CD4-positive, alpha-beta T cell treated with Interleukin-17A for 4 hours (primary cell): Measurements from ENCODE around the gene IRF2BPL.
"Not testable (repeated sequence)": the region's sequence is repeated elsewhere in the genome, so short reads cannot be mapped to it uniquely, and the experiment has no call there.

Experiments
- DNase-seq: peaks from one replicate; pipeline ENCODE4 v3.0.0-alpha.2; 2020; ENCODE audit warnings: mixed read lengths

Gene IRF2BPL

DNA sequence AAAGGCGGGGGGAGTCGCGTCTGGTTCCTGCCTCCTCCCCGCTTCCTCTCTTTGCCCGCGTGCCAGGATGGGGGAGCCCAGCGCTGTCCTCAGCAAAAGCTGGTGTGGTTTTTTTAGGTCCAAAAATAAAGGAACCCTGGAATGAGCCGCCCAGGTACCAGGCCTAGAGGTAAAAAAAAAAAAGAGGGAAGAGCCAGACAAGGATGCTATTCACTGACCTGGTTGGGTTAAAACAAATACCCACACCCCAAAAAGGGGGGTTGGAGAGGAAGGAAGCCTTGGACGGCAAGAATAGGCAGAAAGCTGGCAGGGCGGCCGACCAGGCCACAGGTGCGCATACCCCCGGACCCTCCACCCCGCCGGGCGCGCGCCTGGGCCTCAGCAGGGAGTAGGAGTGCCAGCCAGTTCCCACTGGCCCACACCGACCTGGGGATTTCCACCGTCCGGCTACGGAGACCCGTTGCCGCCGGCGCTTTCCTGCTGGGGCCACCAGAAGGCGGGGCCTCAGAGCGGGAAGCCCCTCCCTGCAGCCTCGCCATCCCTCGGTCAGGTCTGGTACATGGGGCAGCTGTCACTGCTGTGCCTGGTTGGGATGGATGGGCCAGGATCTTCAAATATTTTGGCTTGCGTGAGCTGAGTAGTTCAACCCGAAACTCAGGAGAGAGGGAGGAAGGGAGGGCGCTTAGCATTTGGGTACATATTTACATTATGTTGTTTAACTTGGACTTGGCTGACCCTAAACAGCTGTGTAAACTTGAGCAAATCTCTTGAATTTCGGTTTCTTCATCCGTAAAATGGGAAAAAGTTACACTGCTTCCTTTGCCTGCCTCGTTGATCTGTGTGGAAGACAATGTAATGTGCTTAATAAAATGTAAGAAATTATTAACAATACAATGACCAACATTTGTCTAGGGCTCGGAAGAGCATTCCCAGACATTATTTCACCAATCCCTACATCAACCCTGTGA, 5.4 kb upstream of the IRF2BPL start:
- peak; percentile 70 for DNase-seq

DNA sequence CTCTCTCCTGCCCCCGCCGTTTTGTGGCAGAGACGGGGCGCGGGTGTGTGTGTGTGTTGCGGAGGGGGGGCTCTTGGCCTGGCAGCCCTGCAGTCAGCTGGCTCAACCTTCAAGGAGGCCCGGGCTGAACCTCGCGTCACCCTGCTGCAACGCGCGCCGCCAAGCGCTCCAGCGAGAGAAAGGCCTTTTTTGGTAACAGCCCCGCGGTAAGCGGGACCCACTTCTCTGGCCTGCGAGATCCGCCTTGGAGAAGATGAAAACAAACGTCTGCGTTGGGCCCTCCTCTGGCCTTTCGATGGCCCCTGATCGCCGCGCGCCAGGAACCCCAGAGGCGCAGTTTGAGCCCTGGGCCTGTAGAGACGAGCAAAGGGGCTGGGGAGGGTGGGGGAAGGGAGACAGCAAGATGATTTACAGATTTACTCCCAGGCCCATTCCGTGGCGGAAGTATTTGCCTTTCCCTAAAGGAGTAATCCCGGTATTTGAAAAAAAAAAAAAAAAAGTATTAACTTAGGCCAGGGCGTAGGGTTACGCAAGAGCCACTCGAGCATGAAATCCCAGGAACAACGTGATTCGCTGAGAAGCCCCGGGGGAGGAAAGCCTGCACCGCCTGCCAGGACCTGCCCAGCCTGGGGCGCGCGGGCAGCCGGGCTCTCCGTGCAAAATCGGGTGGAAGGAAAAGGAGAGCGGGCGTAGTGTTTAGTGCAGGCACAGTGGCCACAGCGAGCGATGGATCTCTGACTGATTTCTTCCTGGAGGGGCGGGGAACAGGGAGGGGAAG, 4.5 kb upstream of the IRF2BPL start:
- peak; percentile 85 for DNase-seq

DNA sequence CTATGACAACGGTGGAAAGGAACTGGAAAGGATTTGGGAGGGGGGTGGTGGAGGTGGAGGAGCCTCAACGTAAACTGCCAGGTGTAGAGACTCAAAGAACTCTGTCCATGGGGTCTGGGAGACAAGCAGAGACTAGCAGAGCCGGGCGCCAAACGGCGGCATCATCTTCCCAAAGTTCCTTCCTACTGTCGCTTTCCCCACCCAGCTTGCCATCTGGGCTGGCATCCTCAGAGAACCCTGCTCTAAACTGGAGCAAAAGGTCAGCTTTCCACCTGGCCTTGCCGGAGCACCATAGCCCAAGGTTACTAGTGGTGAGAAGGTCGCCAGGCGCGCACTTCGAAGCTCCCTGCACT, 4.0 kb upstream of the IRF2BPL start:
- DNase-seq = no peak

DNA sequence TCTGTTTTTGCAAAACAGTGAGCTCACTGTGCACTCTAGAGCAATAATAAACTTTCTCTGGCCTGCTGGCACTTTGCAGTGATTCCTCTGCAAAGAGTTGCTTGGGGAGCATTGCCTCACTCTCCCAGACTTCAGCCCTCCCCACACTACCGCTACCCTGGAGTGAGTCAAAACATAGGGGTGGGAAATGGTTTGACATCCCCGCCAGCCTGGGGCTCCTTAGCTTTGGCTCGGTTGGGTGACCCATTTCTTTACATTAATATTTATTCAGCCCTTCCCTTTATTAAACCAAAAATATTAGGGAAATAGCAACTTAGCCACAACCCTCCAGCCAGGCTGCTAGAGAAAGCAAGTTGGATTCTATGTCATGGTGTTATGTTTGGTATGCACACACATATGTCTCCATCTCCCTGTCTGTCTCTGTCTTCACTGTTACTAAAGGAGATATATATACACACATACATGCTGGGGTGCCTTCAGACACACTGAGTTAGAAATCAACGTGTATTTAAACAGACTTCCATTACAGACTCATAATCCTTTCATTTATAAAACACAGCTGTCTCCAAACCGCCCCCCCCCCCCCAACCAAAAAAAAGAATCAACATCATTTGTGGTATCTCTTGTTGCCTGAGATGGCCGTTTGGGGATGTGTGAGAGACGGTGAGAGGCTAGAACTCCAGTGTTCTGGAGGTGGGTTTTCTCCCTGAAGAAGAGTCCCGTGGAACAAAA, 3.4 kb upstream of the IRF2BPL start:
- DNase-seq = peak; percentile 40

DNA sequence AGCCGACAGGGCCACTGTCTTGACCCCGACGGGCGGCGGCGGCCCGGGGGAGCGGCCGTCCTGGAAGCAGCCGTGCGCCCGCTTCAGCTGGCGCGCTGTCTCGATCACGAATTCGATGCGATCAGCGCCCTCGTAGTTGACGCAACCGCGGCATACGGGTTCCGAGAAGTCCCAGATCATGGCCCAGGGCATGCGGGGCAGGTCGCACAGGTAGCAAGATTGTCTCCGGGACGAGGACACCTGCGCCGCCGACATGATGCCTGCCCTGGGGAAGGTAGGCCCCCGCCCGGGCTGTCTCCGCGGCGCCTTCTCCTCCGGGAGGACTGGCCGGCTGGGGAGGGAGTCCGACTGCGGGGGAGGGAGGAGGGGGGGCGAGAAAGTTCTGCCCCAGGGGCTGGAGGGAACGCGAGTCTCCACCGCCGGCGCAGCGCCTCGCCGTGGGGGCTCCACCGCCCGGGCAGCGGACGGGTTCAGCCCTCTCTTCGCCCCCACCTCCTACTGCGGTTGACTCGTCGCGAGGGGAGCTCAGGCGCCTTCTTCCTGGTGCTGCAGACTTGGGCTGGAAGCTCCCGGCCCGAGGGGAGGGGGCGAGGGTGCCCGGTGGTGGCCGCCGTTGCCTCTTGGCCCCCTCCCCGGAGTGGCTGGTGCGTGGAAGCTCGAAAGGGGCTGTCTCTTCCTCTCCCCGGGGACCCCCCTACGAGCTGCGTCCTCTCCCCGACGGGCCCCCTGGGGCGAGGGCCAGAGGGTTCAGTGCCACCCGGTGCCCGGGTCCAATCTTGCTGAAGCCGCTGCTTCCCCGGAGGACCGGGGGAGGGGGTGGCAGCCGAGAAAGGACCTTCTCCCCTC, 747 bp downstream of the IRF2BPL start:
- peak; percentile 72 for DNase-seq

DNA sequence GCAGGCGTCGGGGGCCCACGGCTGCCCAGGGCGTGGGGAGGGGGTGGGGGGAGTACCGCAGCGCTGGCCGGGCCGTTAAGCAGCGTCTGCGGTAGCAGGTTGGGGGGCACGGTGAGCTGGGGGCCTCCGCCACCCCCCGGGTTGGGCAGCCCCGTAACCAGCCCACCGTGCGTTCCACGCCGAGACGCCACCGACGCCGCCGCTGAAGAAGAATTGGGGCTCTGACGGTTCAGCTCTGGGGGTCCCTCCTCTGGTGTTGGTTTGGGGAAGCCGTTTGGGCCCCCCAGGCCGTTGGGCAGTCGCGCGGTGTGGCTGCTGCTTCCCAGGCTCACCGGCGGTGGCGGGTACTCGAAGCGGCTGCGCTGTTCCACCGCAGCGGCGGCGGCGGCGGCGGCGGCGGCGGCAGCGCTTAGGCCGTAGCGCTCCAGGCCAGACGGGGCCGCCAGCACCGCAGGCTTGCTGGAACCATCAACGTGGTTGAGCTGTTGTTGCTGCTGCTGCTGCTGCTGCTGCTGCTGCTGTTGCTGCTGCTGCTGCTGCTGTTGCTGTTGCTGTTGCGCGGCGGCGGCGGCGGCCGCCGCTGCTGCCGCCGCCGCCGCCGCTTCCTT, 1.5 kb downstream of the IRF2BPL start:
- peak; percentile 70 for DNase-seq

DNA sequence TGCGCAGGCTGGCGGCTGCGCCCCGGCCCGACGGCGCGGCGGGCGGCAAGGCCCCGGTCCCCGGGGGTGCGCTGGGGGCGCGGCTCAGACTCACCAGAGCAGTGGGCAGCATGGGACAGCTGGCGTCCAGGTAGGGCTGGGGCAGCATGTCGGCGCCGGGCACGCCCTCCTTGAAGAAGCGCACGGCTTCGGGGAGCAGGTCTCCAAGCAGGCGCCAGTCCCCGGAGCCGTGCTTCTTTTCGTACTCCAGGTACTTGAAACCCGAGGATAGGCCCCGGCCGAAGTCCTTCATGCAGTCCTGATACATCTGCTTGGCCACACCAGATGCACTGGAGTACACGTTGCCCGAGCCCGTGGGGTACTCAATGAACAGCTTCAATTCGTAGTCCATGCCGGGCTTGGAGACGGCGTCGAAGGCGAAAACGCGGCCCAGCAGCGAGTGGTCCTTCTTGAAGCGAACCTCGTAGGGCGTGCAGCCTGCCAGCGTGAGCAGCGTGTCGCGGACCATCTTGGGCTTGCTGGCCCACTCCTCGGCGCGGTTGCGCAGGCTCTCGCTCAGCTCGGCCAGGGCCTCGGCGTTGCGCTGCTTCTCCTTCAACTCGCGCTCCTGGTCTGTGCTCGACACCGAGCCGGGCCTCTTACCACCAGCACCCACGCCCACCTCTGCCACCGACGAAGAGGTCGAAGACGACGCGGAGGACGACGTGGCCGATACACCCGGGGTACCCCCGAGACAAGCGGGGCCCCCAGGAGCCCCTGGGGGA, 2.2 kb downstream of the IRF2BPL start:
- no peak for DNase-seq

DNA sequence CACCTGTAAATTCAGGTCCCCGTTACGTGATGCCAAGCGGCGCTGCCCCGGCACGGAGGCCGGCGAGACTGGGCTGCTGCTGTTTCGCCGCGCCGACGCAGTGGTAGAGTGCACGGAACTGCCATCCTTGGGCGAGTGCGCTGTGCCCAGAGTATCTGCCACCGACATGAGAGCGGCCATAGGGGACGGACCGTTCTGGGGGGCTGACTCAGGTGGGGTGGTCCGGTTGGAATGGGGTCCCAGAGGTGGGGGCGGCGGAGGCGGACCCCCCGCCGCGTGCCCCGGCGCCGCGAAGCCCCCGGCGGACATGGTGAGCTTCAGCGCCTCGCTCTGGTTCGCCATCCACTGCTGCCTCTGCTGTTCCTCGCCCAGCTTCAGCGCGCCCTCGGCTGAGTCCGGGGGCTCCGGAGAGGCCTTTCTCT, 2.8 kb downstream of the IRF2BPL start:
- DNase-seq = no peak

DNA sequence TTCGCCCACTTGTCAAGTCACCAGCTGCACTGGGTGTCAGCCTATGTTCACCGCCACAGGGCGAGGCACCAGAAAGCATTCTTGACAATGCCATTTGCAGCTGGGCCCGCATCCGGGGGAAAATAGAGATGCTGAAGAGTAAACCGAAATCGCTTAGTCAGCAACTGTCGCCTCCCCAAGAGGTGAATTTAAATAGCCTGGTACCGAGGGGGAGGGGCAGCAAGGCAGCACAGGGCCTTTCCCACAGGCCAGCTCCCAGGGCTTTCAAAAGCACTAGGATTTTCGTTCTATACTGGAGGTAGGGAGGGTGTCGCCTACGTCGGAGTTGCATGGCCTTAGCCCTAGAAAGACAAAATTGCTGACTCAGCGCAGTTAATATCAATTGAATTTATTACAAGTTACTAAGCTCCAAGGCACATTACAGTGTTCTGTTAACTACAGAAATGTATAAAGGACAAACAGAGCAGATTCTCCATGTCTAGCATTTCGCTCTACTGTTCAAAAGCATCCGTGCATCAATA, 4.3 kb downstream of the IRF2BPL start:
- DNase-seq = peak; percentile 75

DNA sequence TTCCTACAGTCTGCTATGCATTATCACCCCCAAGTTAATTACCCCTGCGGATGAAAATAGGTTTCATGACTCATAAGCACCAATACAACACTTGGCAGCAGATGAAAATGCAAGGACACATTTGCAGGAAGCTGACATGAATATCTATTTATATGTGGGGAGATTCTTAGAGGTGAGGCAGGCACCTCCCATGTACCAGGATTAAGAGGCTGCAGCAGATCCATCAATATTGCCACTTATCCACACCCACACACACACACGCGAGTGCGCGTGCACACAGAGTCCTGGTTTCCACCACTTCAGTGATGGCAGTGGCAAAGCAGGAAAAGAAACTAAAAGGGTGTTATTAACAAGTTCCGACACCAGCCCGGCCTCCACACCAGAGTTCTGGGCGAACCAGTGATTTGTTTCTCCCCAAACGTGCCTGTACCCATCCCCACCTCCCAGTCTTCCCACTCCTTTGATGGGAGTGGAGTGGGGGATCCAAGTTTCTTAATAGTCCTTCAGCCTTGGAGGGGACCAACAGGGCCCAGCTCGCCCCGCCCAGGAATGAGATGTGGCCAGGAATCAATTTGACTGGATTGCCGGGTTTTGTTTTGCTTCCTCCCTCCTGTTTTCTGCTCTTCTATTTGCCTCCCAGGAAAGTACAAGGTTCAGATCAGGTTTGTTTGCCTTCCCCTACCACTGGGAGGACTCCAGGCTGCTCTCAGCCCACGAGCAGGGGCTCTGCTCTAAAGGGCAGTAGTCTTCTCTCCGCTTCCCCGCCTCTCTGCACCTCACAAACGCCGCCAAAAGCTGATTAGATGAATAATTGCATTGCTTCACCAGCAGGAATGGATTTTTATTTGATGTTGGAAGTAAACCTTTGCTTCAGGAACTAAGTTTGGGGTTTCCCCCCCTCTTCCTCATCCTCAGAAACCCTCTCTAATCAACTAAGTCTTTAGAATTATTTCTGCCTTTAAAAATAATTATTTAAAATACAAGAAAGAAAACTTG, 5.2 kb downstream of the IRF2BPL start:
- no peak for DNase-seq

DNA sequence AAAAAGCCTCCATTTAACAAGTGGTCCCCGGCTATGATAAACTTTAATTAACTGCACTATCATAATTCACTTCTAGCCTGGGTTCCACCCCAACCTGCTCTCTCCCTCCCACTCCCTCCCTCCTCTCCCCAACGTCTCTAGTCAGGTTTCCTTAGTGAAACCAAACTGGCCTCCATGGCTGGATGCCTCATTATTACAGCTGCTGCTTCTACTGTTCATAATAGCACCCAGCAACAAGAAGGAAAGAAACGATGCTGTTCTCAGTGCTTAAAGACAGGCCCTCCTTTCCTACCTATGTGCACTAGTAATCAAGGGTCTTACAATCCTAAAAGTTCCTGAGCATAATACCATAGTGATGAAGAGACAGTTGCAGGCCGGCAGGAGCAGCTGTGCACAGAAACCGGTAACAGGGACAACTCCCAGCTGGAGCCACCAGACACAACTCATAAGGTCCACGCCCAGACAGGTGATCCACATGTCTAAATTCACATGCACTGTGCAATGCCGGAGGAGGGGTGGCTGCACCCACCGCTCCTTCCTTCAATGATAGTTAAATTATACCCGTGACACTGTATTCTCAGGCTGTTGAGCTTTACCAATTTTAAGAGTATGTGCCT, 6.2 kb downstream of the IRF2BPL start:
- no peak for DNase-seq

DNA sequence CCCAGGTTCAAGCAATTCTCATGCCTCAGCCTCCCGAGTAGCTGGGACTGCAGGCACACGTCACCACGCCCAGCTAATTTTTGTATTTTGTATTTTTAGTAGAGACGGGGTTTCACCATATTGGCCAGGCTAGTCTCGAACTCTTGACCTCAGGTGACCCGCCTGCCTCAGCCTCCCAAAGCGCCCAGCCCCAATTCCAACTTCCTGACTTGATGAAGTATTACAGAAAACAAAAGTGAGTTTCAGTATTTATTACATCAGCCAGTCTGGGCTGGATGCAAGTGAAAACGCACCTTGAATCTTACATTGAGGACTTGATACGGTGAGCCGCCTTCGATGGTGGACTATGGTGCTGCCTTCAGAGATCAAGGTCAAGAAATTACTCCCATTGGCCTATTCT, 7.1 kb downstream of the IRF2BPL start:
- not testable (repeated sequence) for DNase-seq

DNA sequence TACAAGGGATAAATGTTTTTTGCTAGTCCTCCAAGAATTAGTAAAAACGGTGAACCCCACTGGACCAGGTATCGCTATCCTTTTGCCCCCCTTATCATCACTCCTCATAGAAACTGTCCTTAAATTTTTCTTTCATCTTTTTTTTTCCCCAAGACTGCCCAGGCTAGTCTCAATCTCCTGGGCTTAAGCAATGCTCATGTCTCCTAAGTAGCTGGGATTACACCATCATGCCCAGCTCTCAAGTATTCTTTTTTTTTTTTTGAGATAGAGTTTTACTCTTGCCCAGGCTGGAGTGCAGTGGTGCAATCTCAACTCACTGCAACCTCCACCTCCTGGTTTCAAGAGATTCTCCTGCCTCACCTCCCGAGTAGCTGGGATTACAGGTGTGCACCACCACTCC, 9.7 kb downstream of the IRF2BPL start:
- DNase-seq = no peak

DNA sequence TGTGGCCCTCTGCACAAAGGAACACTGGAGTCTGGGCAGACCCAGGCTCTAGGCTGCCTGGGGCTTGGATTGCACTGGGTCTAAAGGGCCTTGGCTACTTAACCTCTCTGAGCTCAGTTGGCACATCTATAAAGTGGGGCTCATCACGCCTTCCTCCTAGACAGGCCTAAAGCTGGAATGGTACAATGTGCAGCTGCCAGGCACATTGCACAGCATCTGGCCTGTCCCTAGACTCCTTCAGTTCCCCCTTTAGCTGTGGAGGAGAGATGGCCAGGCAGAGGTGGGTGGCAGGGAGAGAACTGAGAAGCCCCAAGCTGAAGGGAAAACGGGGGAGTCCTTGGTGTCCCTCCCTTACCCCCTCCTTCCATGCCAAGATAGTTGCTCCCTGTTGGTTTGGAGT, 10.8 kb downstream of the IRF2BPL start:
- DNase-seq = no peak

DNA sequence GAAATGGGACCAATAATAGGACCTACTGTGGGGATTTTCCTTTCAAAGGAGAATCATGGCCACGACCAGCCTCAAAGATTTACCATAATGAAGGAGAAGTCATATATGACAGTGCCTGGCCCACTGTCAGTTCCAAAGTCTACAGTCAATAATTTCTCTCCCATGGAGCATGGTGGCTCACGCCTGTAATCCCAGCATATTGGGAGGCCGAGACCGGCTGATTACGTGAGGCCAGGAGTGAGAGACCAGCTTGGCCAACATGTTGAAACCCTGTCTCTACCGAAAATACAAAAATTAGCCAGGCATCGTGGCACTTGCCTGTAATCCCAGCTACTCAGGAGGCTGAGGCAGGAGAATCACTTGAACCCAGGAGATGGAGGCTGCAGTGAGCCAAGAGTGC, 13.8 kb downstream of the IRF2BPL start:
- no peak for DNase-seq

DNA sequence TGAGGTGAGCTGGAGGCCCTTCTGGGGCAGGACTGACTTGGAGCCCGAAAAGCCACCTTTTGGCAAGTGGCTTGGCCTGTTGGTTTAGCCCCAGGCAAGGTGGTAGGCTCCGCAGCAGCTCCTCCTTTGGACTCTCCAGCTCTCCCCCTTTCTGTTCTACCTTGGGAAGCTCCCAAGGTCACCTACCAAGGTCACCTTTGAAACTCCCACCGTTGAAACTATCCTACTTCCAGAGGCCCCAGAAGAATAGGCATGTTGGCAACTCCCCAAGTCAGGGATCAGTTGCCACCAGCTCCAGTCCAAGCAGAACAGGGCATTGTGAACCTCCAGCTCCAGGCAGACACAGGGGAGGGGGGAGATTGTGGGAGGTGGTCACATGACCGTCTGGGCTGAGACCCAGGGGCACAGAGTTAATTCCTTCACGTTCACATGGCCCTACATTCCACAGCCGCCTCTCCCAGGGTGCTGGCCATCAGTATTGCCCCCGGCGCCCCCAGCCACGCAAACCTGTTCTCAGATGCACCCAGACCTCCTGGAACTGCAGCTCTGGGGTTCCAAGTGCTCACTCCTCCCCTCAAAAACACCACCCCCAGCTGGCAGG, 14.4 kb downstream of the IRF2BPL start:
- DNase-seq = no peak

DNA sequence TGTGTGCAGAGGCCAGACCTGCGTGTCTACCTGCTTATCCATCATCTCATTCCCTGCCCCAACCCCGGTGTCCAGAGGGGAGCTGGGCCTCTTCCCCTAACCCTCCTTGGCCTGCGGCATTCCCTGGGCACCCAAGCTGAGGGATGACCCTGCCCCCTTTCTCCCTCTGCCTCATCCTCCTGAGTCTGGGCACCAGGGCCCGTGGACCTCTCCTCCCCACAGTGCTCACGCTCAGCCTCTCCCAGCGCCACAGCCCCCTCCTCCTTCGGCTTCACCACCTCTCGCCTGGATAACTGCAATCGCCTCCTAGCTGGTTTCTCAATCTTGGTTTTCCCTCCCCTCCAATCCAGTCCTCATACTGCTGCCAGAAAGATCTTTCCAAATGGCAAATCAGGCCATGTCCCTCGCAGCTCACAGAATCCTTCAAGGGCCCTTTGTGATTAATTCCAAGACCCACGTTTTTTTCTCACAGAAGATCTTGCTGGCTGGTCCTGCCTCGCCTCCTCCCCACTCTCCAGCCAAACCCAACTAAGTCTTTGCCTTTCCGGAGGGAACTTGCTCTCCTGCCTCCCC, 16.2 kb downstream of the IRF2BPL start:
- DNase-seq = no peak

DNA sequence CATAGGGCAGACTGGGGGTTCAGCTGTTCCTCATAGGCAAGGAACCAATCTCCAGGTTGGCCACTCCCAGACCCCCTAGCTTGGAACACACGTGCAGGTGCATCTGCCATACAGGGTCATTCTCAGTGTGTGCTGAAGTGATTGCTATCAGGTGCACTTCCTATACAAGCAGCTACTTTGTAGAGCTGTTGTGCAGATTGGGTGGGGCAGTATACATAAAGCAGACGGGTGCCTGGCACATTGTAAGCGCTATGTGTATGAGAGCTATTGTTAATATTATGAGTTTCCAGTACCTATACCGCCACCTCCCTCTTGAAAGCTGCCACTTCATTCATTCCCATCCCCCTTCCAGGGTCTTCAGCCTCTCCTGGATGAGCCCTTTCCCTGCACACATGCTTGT, 17.3 kb downstream of the IRF2BPL start:
- DNase-seq = peak; percentile 31
